ENCODE data around the gene PLAC9. TPM values are rescaled to one million over a fixed set of nuclear protein-coding genes. Genes with fewer than 3 reads are reported as not detected.

PLAC9 gene
- total RNA-seq, 3 donors from 2014 or later, result 7.5 to 66.2 (median 13.4) TPM

GRCh38 chr10:80173466-80173865, 40.9 kb downstream of the PLAC9 start:
- Histone ChIP-seq H3K27me3 (no peaks in the 10 kb centered on the region), H3K4me1 (no peaks in the 10 kb centered on the region), H3K9me3 (no peaks in the 10 kb centered on the region), H3K4me3 (no peak overlapping the region), H3K27ac (peak overlapping the region in 1 of 2 donors; percentile 0), H3K36me3 (no peaks in the 10 kb centered on the region)
- DNase-seq (ENCODE audit: low spot score in 2 of 2), result no peak
- TF ChIP-seq POLR2AphosphoS5 (IDR thresholded peaks at IDR 0.05) (no peak), POLR2A (IDR thresholded peaks at IDR 0.05) (no peak), CTCF (IDR thresholded peaks at IDR 0.05) (no peak)
- intact Hi-C loops (cut with DNase I; ENCODE audit: low total_unique reads), result no loop called here

- intact Hi-C loops (cut with DNase I; ENCODE audit: low total_unique reads), result loop anchor here (5.0 kb wide), 1 partner anchor 1023 kb away; no protein-coding TSS in a partner anchor
- no peak for DNase-seq (ENCODE audit: low spot score in 2 of 2)
- Histone ChIP-seq H3K4me3 (no peak overlapping the region), H3K27ac (peak overlapping the region in 1 of 2 donors; percentile 27), H3K4me1 (no peaks in the 10 kb centered on the region), H3K27me3 (no peaks in the 10 kb centered on the region), H3K9me3 (no peaks in the 10 kb centered on the region), H3K36me3 (no peaks in the 10 kb centered on the region)
- TF ChIP-seq POLR2AphosphoS5 (IDR thresholded peaks at IDR 0.05) (no peak), CTCF (IDR thresholded peaks at IDR 0.05) (no peak), POLR2A (IDR thresholded peaks at IDR 0.05) (no peak)
Measured at GRCh38 chr10:80174641-80175395, 42.3 kb downstream of the PLAC9 start.

- DNase-seq (ENCODE audit: low spot score in 2 of 2), result no peak
- TF ChIP-seq POLR2A (IDR thresholded peaks at IDR 0.05), result no peak
- TF ChIP-seq POLR2AphosphoS5 (IDR thresholded peaks at IDR 0.05), result no peak
- no peak for TF ChIP-seq CTCF (IDR thresholded peaks at IDR 0.05)
- Histone ChIP-seq H3K9me3 (no peaks in the 10 kb centered on the region), H3K36me3 (no peaks in the 10 kb centered on the region), H3K27me3 (no peaks in the 10 kb centered on the region), H3K4me1 (no peaks in the 10 kb centered on the region), H3K4me3 (no peak overlapping the region), H3K27ac (no peak overlapping the region)
- intact Hi-C loops (cut with DNase I; ENCODE audit: low total_unique reads), result loop anchor here (5.0 kb wide), 1 partner anchor 1024 kb away; no protein-coding TSS in a partner anchor
Measured at GRCh38 chr10:80176526-80176925, 44.0 kb downstream of the PLAC9 start.

- H3K27me3 ChIP-seq, result no peaks in the 10 kb centered on the region
- H3K4me3 ChIP-seq, result no peak overlapping the region
- peak overlapping the region in 1 of 2 donors; percentile 75 for H3K27ac ChIP-seq
- no peak for DNase-seq (ENCODE audit: low spot score in 2 of 2)
- H3K9me3 ChIP-seq, result no peaks in the 10 kb centered on the region
- no peaks in the 10 kb centered on the region for H3K36me3 ChIP-seq
- intact Hi-C loops (cut with DNase I; ENCODE audit: low total_unique reads), result loop anchor here (5.0 kb wide), 1 partner anchor 1026 kb away; no protein-coding TSS in a partner anchor
- TF ChIP-seq POLR2AphosphoS5 (IDR thresholded peaks at IDR 0.05) (no peak), POLR2A (IDR thresholded peaks at IDR 0.05) (no peak), CTCF (IDR thresholded peaks at IDR 0.05) (no peak)
- H3K4me1 ChIP-seq, result no peaks in the 10 kb centered on the region
Measured at GRCh38 chr10:80177781-80178636, 45.5 kb downstream of the PLAC9 start.

- TF ChIP-seq POLR2AphosphoS5 (IDR thresholded peaks at IDR 0.05) (no peak), CTCF (IDR thresholded peaks at IDR 0.05) (no peak), POLR2A (IDR thresholded peaks at IDR 0.05) (no peak)
- Histone ChIP-seq H3K4me3 (no peak overlapping the region), H3K4me1 (peaks cover 0 to 15% of the 10 kb centered on the region in 2 donors), H3K9me3 (no peaks in the 10 kb centered on the region), H3K27ac (no peak overlapping the region), H3K27me3 (no peaks in the 10 kb centered on the region), H3K36me3 (no peaks in the 10 kb centered on the region)
- DNase-seq (ENCODE audit: low spot score in 2 of 2), result no peak
- intact Hi-C loops (cut with DNase I; ENCODE audit: low total_unique reads), result no loop called here
Measured at GRCh38 chr10:80182986-80183385, 50.5 kb downstream of the PLAC9 start.

Data from breast epithelium (tissue), 4 donors.